ENCODE measurements around the gene TIMM21. TPM values are rescaled to one million over a fixed set of nuclear protein-coding genes. Genes with fewer than 3 reads are reported as not detected.

Gene TIMM21
- total RNA-seq, 2 donors from 2014 or later, result 29.6 to 45.5 TPM

DNA sequence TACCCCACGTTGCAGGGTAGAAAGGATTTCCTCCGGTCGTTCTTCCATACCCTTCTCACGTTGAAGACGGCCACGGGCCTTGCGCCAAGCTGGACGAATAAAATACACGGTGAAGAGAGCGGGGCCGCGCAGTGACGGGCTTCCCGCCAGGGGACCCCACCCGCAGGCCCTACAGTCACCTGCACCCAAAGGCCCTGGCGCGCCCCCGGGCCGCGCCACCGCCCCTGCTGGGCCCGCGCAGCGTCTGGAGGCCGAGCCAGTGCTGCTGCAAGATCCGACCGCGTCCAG is 888 bp upstream of the TIMM21 start:
- H3K9me3 ChIP-seq, result no peaks in the 10 kb centered on the region
- H3K4me3 ChIP-seq, result peak overlapping the region; percentile 54
- intact Hi-C loops (cut with DNase I), result no loop called here
- H3K27me3 ChIP-seq, result no peaks in the 10 kb centered on the region
- peak overlapping the region; percentile 95 for H3K27ac ChIP-seq
- DNase-seq, result no peak
- no peaks in the 10 kb centered on the region for H3K36me3 ChIP-seq
- TF ChIP-seq, protein P1, sequence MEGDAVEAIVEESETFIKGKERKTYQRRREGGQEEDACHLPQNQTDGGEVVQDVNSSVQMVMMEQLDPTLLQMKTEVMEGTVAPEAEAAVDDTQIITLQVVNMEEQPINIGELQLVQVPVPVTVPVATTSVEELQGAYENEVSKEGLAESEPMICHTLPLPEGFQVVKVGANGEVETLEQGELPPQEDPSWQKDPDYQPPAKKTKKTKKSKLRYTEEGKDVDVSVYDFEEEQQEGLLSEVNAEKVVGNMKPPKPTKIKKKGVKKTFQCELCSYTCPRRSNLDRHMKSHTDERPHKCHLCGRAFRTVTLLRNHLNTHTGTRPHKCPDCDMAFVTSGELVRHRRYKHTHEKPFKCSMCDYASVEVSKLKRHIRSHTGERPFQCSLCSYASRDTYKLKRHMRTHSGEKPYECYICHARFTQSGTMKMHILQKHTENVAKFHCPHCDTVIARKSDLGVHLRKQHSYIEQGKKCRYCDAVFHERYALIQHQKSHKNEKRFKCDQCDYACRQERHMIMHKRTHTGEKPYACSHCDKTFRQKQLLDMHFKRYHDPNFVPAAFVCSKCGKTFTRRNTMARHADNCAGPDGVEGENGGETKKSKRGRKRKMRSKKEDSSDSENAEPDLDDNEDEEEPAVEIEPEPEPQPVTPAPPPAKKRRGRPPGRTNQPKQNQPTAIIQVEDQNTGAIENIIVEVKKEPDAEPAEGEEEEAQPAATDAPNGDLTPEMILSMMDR (IDR thresholded peaks at IDR 0.05), result no peak
- peaks cover 10% of the 10 kb centered on the region for H3K4me1 ChIP-seq
- H3K9ac ChIP-seq (ENCODE audit: low read depth in 2 of 2, low read length in 2 of 2), result peak overlapping the region; percentile 26 to 98

DNA sequence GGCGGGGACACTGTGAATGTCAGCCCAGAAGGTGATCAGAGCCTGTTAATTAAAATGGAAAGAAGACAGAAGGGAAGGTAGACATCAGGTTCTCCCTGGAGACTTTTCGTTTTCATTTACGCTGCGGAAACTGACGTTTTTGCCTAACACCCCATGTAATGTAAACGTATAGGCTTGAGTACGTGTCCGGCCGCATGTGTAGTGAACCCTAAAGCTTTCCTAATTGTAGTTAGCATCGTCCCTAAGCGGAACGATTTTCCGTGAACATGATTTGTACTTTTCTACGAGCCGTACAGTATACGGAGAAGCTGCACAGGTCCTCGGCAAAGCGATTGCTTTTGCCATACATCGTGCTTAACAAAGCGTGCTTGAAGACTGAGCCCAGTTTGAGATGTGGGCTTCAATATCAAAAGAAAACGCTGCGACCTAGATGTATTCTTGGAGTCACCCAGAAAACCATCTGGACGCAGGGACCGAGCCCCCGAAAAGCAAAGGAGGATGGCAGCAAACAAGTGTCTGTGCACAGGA is 284 bp downstream of the TIMM21 start:
- intact Hi-C loops (cut with DNase I), result no loop called here
- TF ChIP-seq, protein P1 (IDR thresholded peaks at IDR 0.05), result no peak
- H3K4me1 ChIP-seq, result peaks cover 10% of the 10 kb centered on the region
- peak overlapping the region; percentile 54 for H3K4me3 ChIP-seq
- H3K36me3 ChIP-seq, result no peaks in the 10 kb centered on the region
- H3K27ac ChIP-seq, result peak overlapping the region; percentile 95
- H3K9me3 ChIP-seq, result no peaks in the 10 kb centered on the region
- peak overlapping the region; percentile 77 to 98 for H3K9ac ChIP-seq (ENCODE audit: low read depth in 2 of 2, low read length in 2 of 2)
- H3K27me3 ChIP-seq, result no peaks in the 10 kb centered on the region
- DNase-seq, result no peak

DNA sequence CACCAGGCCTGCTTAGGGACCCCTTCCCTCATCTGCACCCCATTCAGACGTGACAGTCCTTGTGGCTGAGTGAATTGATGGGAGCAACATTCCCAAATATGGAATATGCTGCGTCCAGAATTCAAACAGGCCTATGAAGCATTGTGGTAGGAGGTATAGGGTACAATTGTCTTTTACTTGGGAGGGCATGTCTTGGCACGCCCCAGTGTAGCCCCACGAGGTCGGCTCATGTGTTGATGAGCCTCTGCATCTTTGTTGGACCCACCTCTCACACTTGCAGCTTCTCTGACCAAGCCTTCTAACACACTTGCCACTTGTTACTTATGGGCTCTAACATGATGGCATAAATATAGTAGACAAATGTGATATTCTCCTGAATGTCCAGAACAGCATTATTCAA is 1.6 kb downstream of the TIMM21 start:
- intact Hi-C loops (cut with DNase I), result no loop called here
- Histone ChIP-seq H3K27ac (no peak overlapping the region), H3K4me1 (peaks cover 10% of the 10 kb centered on the region), H3K27me3 (no peaks in the 10 kb centered on the region), H3K4me3 (no peak overlapping the region), H3K9me3 (no peaks in the 10 kb centered on the region), H3K36me3 (no peaks in the 10 kb centered on the region), H3K9ac (ENCODE audit: low read depth in 2 of 2, low read length in 2 of 2) (no peak overlapping the region)
- DNase-seq, result no peak
- TF ChIP-seq, protein P1 (IDR thresholded peaks at IDR 0.05), result no peak

GRCh38 chr18:74152270-74152669 is 3.9 kb downstream of the TIMM21 start:
- H3K27ac ChIP-seq, result no peak overlapping the region
- TF ChIP-seq, protein P1 (IDR thresholded peaks at IDR 0.05), result no peak
- intact Hi-C loops (cut with DNase I), result no loop called here
- H3K4me3 ChIP-seq, result no peak overlapping the region
- no peak overlapping the region for H3K9ac ChIP-seq (ENCODE audit: low read depth in 2 of 2, low read length in 2 of 2)
- H3K4me1 ChIP-seq, result peaks cover 6% of the 10 kb centered on the region
- H3K36me3 ChIP-seq, result no peaks in the 10 kb centered on the region
- H3K27me3 ChIP-seq, result no peaks in the 10 kb centered on the region
- H3K9me3 ChIP-seq, result no peaks in the 10 kb centered on the region
- no peak for DNase-seq

- Histone ChIP-seq H3K4me1 (peaks cover 5% of the 10 kb centered on the region), H3K27me3 (no peaks in the 10 kb centered on the region), H3K9ac (ENCODE audit: low read depth in 2 of 2, low read length in 2 of 2) (no peak overlapping the region), H3K4me3 (no peak overlapping the region), H3K36me3 (no peaks in the 10 kb centered on the region), H3K27ac (no peak overlapping the region), H3K9me3 (no peaks in the 10 kb centered on the region)
- TF ChIP-seq, protein P1 (IDR thresholded peaks at IDR 0.05), result no peak
- no peak for DNase-seq
- intact Hi-C loops (cut with DNase I), result no loop called here
These were observed 4.5 kb downstream of the TIMM21 start for GRCh38 chr18:74152857-74153256.

DNA sequence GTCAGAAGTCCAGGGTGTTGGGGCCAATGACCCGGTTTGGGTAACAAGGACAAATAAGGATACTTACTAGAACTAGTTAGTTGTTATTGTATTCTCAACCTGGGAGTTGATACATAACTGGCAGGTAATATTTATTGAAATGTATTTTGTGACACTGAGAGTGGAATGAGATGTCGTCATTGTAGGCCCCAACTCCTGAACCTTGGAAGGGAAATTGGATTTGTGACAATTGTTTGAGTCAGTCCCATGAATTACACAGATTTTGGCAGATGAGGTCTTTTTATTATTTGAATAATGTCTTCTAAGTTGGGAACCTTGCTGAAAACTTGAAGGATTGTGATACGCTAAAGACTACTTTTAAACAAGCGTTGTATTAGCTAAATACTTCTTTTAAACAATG is 5.1 kb downstream of the TIMM21 start:
- H3K9ac ChIP-seq (ENCODE audit: low read depth in 2 of 2, low read length in 2 of 2), result no peak overlapping the region
- no peak overlapping the region for H3K4me3 ChIP-seq
- TF ChIP-seq, protein P1 (IDR thresholded peaks at IDR 0.05), result no peak
- no peak for DNase-seq
- H3K4me1 ChIP-seq, result peaks cover 5% of the 10 kb centered on the region
- H3K9me3 ChIP-seq, result no peaks in the 10 kb centered on the region
- H3K27me3 ChIP-seq, result no peaks in the 10 kb centered on the region
- no peak overlapping the region for H3K27ac ChIP-seq
- H3K36me3 ChIP-seq, result no peaks in the 10 kb centered on the region
- intact Hi-C loops (cut with DNase I), result no loop called here

Data from colonic mucosa (tissue), 4 donors.